ENCODE data around the gene ZMIZ1. TPM values are rescaled to one million over a fixed set of nuclear protein-coding genes. Genes with fewer than 3 reads are reported as not detected.

ZMIZ1 gene
- total RNA-seq, 4 donors from 2014 or later = 71.9 to 104 (median 79.5) TPM

DNA sequence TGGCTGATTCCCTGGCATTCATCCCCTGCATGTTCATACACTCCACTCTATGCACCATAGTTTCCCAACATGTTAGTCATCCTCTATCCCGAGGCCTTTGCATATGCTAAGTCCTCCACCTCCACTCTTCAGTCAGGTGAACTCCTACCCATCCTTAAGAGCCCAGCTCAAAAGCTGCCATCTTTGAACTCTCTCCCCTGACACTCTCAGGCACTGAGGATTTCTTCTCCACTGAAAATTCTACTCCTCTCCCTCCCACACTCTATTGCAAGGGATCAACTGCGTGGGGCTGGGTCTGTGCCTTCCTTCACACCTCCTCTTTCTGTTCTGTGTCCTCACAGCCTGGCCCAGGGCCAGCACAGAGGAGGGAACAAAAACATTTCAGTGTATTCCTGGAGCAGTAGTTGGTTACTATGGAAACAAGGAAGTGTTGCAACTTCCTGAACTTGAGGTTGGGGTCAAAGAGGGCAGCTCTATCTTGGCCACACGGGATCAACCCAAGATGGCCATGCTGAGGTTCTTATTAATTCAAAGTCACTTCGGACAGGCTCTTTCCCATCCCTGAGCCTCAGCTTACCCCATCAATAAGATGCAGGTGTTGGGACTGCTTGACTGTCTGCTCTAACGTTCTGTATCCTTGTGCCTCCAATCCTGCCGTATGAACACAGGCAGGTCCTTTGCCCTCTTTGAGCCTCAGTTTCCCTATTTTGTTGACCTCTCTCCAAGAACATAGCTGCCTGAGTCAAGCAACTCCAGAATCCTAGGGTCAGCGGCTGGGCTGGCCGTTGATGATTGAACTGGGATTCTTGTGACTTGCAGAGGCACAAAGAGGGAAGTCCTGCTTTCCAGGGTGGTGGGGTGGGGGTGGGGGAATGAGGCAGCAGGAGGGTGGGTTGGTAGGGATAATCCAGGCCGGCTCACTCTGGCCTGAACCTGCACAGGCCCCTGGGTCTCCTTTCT is 15.5 kb downstream of the ZMIZ1 start:
- Histone ChIP-seq H3K9me3 (no peaks in the 10 kb centered on the region), H3K36me3 (no peaks in the 10 kb centered on the region), H3K4me1 (peaks cover 99% of the 10 kb centered on the region), H3K27me3 (no peaks in the 10 kb centered on the region), H3K4me3 (no peak overlapping the region), H3K27ac (peak overlapping the region; percentile 84)
- no peak for TF ChIP-seq POLR2A (IDR thresholded peaks at IDR 0.05)
- peak; percentile 1 to 82 (median 74) for TF ChIP-seq POLR2AphosphoS5 (IDR thresholded peaks at IDR 0.05)
- 53% methylated on average over 9 of the region's 9 CpGs for WGBS
- peak; percentile 95 to 98 for DNase-seq (ENCODE audit: low spot score in 2 of 2)

DNA sequence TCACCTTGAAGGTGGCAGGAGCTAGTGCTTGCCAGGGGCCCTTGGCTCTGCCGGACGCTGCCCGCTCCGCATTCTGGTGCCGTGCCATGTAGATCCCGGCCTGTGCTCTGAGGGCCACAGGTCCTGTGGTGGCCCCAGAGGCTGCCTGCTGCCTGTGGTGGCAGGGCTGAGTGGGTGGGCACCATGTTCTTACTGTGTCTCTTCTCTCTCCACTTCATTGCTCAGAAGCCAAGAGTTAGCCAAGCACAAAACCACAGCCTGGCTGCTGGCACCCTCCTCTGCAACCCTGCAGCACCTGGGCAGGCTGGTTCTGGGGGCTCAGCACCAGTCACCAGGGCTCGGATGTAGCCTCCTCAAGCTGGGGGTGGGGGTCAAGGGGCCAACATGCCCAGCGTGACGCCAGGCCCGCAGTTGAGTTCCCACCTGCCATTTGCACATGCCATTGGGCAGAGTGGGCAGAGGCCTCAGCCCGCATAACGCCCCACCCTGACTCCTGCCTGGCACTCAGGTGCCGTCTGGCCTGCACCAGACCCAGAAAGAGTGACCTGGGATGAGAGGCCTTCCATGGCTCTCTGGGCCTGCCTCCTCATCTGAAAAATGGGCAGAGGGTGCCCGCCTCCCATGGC is 16.3 kb downstream of the ZMIZ1 start:
- Histone ChIP-seq H3K27me3 (no peaks in the 10 kb centered on the region), H3K4me3 (no peak overlapping the region), H3K27ac (peak overlapping the region; percentile 84), H3K9me3 (no peaks in the 10 kb centered on the region), H3K4me1 (peaks cover 98% of the 10 kb centered on the region), H3K36me3 (no peaks in the 10 kb centered on the region)
- WGBS = 75% methylated on average over 4 of the region's 14 CpGs
- DNase-seq (ENCODE audit: low spot score in 2 of 2) = no peak
- no peak for TF ChIP-seq EP300 (IDR thresholded peaks at IDR 0.05)

DNA sequence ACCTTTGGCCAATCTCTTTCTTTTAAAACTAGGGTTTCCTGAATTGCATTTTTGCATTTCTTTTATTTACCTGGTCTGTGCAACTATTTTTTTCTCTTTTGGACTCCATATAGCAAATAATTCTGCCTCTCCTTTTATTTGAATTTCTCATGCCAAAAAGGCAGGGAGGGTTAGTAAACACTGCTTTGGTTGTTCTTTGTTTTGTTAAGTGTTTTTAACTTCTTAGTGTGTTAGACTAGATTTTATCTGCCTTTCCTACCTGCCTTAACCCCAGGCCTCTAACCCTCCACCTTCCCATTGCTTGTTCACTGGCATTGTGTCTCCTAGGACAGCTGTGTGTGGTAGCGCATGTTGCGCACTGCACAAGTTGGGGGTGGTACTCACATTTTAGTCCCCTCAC is 18.1 kb downstream of the ZMIZ1 start:
- no peak overlapping the region for H3K4me3 ChIP-seq
- TF ChIP-seq POLR2A (IDR thresholded peaks at IDR 0.05) (no peak), EP300 (IDR thresholded peaks at IDR 0.05) (no peak), POLR2AphosphoS5 (IDR thresholded peaks at IDR 0.05) (no peak)
- TF ChIP-seq, protein P1, sequence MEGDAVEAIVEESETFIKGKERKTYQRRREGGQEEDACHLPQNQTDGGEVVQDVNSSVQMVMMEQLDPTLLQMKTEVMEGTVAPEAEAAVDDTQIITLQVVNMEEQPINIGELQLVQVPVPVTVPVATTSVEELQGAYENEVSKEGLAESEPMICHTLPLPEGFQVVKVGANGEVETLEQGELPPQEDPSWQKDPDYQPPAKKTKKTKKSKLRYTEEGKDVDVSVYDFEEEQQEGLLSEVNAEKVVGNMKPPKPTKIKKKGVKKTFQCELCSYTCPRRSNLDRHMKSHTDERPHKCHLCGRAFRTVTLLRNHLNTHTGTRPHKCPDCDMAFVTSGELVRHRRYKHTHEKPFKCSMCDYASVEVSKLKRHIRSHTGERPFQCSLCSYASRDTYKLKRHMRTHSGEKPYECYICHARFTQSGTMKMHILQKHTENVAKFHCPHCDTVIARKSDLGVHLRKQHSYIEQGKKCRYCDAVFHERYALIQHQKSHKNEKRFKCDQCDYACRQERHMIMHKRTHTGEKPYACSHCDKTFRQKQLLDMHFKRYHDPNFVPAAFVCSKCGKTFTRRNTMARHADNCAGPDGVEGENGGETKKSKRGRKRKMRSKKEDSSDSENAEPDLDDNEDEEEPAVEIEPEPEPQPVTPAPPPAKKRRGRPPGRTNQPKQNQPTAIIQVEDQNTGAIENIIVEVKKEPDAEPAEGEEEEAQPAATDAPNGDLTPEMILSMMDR (IDR thresholded peaks at IDR 0.05) = no peak
- H3K9me3 ChIP-seq = no peaks in the 10 kb centered on the region
- WGBS = 92% methylated on average over 2 of the region's 2 CpGs
- no peaks in the 10 kb centered on the region for H3K36me3 ChIP-seq
- peaks cover 98% of the 10 kb centered on the region for H3K4me1 ChIP-seq
- H3K27me3 ChIP-seq = no peaks in the 10 kb centered on the region
- peak overlapping the region; percentile 71 for H3K27ac ChIP-seq
- no peak for DNase-seq (ENCODE audit: low spot score in 2 of 2)

DNA sequence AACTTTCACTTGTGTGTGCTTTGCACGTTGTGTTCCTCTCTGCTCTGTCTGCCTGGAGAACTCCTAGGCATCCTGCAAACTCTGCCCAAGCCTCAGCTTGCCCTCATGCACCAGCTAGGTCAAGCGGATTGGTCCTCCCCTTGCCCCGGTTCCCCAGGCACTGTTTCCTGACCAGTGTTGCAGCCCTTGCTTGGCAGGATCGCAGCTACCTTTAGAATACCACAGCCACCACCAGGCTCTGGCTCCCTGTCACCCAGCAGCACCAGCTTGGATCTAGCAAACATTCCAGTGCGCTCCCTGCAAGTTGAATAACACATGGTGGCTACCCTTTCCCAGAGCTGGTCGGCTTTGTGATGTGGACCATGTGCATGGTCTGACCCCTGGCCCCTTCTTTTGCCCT is 19.0 kb downstream of the ZMIZ1 start:
- no peak overlapping the region for H3K4me3 ChIP-seq
- TF ChIP-seq POLR2A (IDR thresholded peaks at IDR 0.05) = no peak
- TF ChIP-seq, protein P1 (IDR thresholded peaks at IDR 0.05) = no peak
- TF ChIP-seq EP300 (IDR thresholded peaks at IDR 0.05) = no peak
- no peak for TF ChIP-seq POLR2AphosphoS5 (IDR thresholded peaks at IDR 0.05)
- H3K36me3 ChIP-seq = no peaks in the 10 kb centered on the region
- peak overlapping the region; percentile 71 for H3K27ac ChIP-seq
- no peak for DNase-seq (ENCODE audit: low spot score in 2 of 2)
- H3K27me3 ChIP-seq = no peaks in the 10 kb centered on the region
- H3K4me1 ChIP-seq = peaks cover 96% of the 10 kb centered on the region
- no peaks in the 10 kb centered on the region for H3K9me3 ChIP-seq
- 32% methylated on average over 6 of the region's 6 CpGs for WGBS

DNA sequence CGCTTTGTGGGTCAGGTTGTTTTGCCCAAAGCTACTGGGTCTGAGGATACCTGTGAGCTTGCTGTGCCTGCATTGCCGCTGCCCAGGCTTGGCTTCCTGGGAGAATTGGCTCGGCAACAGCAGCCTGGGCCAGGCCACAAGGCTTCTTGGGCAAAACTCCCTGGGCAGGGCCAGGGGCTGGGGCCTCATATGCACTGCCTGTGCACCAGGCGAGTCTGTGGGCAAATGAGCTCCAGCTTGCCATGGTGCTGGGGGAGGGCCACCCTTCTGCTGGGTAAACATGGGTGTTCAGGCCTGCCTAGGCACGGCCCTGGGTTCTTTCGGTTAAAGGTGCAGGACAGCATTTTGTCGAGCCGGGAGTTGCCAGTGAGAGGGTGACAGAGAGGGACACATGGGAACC is 19.4 kb downstream of the ZMIZ1 start:
- WGBS = 11% methylated on average over 4 of the region's 8 CpGs
- peaks cover 96% of the 10 kb centered on the region for H3K4me1 ChIP-seq
- TF ChIP-seq, protein P1 (IDR thresholded peaks at IDR 0.05) = no peak
- TF ChIP-seq POLR2AphosphoS5 (IDR thresholded peaks at IDR 0.05) (peak in 2 of 3 donors; percentile 41 to 50), POLR2A (IDR thresholded peaks at IDR 0.05) (no peak), EP300 (IDR thresholded peaks at IDR 0.05) (no peak)
- peak overlapping the region; percentile 71 for H3K27ac ChIP-seq
- H3K9me3 ChIP-seq = no peaks in the 10 kb centered on the region
- no peak for DNase-seq (ENCODE audit: low spot score in 2 of 2)
- H3K36me3 ChIP-seq = no peaks in the 10 kb centered on the region
- no peaks in the 10 kb centered on the region for H3K27me3 ChIP-seq
- H3K4me3 ChIP-seq = no peak overlapping the region

Data from suprapubic skin (tissue), 4 donors.